Stimulated activated CD4-positive, alpha-beta T cell treated with anti-CD3 and anti-CD28 coated beads, Interleukin-15, amount 100 ng/mL, for 48 hours (primary cell): ENCODE results near the gene CETN3.
"Not testable (repeated sequence)": the region's sequence is repeated elsewhere in the genome, so short reads cannot be mapped to it uniquely, and the experiment has no call there.

ENCODE experiments used
- DNase-seq, 2 donors: peaks; one replicate each; pipeline ENCODE4 v3.0.0-alpha.2; 2020; ENCODE audit warnings: low read depth in 2 of 2

The CETN3 gene

DNA sequence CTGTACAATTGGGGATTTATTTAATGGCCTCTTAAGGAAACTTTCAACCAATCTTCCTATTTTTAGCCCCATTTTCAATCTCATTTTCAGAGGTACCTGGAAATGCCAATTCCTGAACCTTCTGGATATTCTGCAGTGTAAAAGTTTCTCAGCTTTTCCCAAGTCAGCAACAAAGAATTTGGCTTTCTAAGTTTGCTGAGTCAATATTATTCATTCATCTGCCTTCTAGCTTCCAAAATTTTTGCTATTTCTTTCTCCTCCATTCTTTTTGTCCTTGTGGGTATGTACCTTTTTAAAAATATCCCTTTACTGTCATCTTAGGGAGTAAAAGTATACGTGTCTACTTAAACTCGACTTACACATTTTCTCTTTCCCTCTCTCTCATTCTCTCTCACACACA is 25.7 kb downstream of the CETN3 start:
- DNase-seq, result no peak

DNA sequence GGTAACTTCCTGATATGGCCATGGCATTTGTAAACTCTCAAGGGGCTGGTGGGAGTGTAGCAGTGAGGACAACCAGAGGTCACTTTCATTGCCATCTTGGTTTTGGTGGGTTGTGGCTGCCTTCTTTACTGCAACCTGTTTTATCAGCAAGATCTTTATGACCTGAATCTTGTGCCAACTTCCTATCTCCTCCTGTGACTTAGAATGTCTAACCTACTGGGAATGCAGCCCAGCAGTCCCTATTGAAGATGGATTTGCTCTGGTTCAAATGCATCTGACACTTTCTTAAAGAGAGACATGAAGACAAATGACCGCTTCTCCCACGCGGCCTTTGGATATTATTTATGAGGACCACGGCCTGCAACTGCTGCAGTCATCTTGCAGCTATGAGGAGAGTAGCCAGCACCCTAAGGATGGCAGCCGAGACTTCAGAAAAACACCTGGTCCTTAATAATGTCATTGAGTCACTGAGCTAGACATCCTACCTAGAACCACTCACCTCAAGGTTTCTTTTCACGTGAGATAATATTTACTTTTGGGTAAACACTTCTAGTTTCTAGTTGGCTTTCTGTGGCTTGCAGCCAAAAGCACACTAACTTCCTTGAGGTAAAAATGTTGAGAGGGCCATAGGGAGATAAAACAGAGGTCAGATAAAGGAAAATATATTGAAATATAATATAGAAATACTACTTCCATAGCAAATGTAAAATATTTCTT is 28.2 kb downstream of the CETN3 start:
- DNase-seq, result no peak

DNA sequence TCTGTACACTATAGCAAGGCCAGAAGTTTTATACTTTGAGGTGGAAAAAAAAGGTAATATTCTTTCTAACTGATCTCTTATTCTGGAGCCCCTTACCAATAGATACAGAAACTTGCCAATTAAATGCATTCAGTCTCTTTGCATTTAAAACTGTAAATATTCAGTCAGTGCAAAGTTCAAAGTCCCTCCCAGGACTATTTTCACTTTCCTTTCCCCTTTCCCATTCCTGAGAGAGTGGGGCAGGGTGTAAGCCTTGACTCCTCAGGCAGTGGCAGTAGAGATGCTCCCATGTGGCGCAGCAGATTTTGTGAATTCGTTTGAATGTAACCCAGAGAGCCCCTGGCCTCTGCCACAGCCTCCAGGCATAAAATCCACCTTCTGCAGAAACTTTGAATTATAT is 29.9 kb downstream of the CETN3 start:
- no peak for DNase-seq

DNA sequence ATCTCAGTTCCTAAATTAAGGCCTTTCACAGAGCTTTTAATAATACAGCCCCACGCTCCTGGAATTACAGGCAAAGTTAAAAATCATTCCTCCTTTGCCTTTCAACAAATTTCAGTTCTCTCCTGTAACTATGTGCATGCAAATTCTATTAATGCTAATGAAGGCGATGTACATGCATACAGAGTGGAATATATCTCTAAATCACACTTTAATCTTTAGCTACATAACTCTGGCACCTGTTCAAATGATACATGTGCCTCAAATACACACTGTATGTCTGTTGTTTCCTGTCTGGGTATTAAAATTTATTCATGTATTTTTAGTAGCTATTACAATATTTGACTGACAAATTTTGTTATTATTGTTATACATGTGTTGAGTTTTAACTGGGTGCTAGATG is 30.8 kb downstream of the CETN3 start:
- no peak for DNase-seq

DNA sequence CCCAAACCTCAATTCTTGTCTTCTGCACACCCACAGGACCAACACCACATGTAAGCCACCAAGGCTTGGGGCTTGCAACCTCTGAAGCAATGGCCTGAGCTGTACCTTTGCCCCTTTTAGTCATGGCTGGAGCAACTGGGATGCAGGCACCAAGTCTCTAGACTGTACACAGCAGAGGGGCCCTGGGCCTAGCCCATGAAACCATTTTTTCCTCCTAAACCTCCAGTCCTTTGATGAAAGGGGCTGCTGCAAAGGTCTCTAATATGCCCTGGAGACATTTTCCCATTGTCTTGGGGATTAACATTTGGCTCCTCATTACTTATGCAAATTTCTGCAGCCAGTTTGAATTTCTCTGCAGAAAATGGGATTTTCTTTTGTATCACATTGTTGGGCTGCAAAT is 38.3 kb downstream of the CETN3 start:
- not testable (repeated sequence) for DNase-seq

DNA sequence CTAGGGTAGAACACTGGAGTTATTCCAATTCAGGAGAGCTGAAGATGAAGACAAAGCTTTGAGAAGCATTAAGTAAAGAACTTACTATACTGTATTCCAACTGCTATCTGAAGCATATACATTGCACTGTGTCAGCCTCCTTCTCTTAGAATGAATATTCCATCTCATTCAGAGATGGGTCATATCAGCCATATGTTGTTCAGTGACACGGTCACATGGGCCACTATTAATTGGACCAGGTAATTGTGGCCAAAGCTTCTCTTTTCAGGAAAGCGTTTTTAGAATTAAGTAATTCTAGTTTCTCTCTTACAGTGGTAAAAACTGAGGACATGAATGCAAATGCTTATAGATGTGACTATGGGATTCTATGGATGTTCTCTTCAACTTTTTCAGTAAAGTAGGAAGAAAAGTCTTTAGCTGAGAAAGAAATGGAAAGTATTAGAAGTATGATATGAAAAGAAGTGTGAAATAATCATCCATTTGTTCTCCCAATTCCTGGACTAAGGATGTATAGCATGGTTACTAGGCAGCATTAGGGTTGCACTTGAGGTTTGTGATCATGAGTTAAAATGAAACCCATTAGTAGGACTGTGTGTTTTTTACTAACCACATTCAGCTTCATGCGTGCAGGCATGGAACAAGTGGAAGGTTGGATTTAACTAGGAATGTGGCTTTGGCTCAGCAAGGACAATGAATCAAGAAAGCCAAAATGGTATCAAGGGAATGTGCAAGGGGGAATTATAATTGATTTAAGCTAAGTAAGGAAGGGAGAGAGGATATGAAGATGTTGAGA is 40.9 kb downstream of the CETN3 start:
- DNase-seq, result no peak

DNA sequence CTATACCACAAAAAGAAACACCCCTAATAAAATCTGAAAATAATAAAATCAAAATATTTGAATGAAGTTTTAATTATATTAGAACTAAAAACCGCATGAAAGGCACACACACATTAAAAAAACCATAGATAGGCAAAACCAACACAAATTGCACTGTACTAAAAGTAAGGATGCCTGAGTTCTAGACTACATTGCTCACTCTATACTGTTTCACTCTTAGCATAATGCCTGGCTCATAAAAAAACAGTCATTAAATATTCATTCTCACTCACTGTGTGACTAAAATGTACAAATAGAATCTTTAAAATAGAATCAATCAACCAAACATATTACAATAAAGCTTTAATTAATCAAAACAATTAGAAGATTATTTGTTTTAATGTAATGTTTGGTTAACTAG is 41.7 kb downstream of the CETN3 start:
- no peak for DNase-seq

DNA sequence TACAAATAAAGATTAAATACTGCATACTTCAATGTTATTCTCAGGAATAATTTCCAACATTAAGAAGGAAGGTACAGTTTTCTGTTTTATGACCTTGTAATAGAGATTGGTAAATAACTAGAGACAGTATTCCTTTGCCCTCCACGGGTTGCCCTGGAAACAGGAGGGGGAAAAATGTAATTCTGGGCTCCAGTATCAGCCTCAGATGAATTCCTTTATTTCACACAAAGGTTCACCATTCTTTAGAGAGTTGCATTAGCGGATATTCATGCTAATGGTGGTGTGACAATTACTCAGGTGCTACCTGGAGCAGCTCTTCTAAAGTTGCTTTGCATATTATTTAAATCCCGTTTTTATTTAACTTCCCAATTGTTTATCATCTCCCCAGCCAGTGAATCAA is 42.6 kb downstream of the CETN3 start:
- no peak for DNase-seq

DNA sequence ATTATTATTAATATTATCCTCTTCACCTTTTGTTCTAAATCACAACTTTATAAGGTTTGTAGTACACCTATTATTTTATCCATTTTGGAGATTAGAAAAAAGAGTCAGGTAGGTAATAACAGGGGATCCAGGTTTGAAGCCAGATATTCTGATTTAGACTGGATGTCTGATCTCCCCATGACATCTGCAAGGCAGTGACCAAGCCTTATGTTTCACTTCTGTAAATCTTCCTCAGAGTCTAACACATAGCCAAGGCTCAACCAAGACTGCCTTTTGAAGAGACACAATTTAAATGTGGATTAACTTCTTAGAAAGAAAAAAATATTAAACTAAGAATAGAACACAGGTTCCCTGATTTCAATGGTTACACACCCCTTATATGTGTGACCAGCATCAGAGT is 44.2 kb downstream of the CETN3 start:
- no peak for DNase-seq

DNA sequence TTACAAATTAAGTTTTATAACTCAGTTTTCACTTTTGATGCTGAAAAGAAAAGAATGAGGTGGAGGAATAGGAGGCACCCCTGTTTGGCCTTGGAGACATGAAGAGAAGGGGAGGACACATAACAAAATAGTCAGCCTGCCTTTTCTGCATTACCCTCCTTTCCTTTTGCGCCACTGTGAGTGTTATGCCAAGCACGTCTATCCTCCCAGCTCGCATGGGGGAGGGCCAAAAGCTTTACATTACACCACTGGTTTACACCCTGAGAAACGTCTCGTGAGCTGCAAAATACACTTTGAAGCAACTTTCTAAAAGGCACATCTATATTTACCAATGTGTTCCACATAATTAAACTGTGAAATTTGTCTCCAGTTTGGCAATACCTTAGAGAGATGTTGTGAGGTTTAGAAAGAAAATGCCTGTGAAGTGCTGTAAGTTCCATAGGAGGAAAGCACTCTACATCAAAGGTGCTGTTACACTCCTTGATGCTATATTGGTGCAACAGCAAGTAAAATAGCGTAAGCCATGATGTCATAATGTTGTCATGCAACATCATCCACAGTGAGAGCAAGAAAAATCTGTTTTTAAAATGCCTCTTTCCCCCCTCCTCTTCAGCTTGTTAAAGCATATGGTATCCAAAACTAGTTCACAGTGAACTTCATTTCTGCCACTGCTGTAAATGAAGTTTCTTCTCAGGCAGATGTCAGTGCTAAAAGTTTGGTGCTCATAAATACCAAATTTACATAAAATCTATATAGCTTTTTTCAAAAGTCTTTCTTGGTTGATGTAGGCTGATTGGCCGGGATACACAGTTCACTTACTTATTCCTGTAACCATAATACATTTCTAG is 50.3 kb downstream of the CETN3 start:
- no peak for DNase-seq

DNA sequence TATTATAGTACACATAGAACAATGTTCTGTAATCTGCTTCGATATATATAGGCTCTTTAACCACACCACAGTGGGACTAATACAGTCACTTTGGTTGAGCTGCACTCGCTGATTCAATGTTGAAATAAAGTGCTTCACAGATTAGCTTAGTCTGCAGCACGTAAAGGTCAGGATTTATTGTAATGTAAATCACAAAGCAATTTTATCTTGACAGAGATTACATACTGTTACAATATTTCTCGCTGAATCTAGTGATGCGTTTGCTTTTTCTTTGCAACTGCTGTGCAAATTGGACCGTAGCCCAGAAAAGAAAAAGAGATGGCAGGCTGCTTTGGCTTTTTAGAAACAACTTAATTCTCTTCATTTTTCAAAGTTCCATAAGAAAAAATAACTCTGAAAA is 52.9 kb downstream of the CETN3 start:
- DNase-seq, result no peak

DNA sequence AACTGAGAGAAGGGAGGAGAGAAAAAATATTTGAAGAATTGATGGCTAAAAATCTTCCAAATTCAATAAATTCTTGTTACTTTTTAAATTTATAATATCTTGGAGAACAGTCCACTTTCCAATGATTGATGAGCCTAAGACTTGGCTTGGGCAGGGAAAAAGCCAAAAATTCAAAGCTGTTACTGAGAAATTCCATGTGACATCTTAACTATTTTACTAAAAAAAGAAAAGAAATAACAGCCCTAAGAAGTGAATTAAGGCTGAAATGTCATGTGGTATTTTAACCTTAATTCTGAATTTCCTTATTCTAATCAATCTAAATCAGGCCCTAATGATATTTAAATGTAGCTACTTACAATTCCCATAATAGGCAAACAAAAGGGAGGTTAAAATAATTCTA is 53.4 kb downstream of the CETN3 start:
- DNase-seq, result no peak

DNA sequence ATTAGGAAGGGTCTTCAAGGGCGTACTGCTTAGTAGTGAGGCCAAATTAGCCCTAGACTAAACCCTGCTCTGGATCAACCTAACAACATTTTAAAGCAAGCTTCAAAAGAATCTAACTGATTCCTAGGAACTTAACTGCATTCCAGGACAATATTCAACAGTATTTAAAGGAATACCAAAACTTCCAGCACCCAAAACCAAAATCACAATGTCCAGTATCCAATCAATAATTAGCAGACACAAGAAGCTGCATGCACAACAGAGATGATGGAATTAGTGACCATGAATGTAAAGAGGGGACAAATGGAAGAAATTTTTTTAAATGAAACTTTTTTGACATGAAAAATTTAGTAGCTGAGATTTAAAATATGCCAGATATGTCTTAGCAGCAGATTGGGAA is 53.9 kb downstream of the CETN3 start:
- no peak for DNase-seq

DNA sequence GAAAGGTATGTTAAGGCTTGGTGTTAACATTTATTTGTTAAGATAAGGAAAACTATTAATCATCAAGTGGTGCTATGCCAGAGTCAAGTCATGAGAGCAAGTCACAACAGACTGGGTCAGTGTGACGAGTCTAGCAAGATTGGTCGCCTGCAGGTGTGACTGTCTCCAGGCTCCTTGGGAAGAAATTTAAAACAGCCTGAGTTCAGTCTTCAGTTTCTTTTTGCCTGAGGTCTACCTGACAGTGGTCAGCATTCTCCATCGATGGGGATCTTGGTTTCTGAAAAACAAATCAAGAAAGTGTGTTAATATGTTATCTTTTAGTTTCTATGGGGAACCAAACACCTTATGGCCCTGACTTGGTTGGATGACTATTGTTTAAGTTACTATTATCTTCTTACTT is 56.3 kb downstream of the CETN3 start:
- no peak for DNase-seq

DNA sequence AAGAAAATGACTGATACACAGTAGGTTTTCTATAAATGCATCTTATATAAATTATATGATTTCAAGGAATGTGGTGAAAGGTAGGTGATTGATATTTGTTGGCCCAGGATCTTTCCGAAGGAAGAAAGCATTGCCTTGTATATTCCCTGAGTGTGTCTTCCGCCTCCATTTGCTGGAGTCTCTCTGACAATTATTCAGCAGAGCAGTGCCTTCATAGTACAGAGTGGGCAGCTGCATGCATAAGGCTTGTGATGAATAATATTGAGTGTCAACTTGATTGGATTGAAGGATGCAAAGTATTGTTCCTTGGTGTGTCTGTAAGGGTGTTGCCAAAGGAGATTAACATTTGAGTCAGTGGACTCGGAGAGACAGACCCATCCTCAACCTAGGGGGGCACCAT is 58.5 kb downstream of the CETN3 start:
- DNase-seq, result no peak

DNA sequence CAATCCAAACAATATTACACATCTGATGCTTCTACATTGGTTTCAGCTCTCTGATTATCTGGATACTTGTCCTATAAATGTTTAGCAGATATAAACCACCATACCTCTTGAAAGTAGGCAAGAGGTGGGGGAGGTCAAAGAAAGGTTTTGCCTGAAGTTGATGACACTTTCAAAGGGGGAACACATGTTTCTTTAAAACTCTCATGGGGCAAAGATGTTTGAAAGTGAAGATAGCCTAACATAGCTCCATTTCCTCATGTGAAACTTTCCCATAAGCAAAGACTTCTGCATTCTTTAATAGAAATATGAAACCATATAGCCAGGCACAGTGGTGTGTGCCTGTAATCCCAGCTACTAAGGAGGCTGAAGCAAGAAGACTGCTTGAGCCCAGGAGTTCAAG is 62.1 kb downstream of the CETN3 start:
- no peak for DNase-seq

DNA sequence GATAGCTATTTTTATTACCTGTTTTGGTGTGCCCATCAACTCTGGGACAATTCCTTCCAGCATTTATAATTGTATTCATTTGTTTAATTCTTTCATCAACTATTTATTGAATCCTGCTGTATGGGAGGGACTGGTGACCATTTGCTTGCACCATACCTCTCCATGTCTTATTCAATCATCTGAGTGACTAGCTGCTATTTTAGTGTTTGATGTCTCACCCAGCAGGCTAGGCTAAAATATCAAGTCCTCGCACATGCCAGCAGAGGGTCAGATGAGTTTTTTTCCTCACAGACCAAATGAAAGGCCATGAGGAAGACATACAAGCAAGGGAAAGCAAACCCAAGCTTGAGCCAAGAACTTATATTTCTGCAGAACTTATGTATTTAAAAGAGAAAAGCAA is 63.9 kb downstream of the CETN3 start:
- DNase-seq, result no peak

DNA sequence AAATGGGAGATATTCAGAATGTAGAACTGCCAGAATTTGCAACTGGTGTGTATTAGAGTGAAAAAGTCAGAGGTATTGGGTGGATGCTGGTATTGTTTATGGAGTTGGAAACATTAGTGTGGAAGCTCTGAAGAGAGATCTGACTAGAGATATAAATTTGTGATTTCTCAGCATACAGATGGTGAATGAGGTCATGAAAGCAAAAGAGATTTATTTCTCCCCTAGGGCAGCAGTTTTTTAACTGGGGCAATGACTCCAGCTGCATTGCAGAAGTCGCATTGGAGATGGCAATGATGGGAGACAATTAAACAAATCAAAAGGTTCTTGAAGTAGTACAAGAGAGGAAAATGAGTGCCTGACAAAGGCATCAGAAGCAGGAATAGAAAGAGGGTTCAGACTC is 64.9 kb downstream of the CETN3 start:
- DNase-seq, result no peak

DNA sequence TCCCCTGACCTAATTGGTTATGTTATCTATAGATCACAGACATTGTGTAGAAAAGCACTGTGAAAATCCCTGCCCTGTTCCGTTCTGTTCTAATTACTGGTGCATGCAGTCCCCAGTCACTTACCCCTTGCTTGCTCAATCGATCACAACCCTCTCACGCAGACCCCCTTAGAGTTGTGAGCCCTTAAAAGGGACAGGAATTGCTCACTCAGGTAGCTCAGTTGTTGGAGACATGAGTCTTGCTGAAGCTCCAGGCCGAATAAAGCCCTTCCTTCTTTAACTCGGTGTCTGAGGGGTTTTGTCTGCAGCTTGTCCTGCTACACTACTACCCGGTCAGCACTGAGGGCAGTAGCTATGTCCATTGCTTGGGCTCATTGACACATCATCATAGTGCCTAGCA is 65.8 kb downstream of the CETN3 start:
- DNase-seq, result not testable (repeated sequence)

DNA sequence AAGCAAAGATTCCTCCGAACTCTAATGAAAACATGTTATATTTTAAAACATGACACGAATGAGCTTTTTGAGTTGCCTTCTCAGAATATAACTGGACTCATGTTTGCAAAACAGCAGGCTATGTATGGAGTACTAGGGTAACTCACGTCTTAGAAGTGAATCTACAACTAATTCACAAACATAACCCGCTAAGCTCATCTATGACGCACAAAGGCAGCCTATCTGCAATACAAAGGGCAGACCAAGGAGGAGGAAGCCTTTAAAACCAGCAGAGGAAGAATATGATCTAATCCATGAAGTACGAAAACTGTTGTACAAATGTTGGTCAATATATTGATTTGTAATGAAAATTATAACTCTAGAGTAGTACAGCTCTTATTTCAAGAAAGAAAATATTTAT is 67.0 kb downstream of the CETN3 start:
- no peak for DNase-seq
